Measurements from ENCODE around the gene ARMC5. TPM values are rescaled to one million over a fixed set of nuclear protein-coding genes. Genes with fewer than 3 reads are reported as not detected.

Gene ARMC5
- total RNA-seq, 1 experiment from 2014 or later = 8.8 TPM

GRCh38 chr16:31504159-31504558 is 44.9 kb downstream of the ARMC5 start:
- POLR2A ChIA-PET (ENCODE audit: low non-redundant PET) = interaction anchor here (0.7 kb wide), 1 partner anchor 44 kb away, joined by 3 read pairs; no protein-coding TSS in a partner anchor
- TF ChIP-seq EZH2 (IDR thresholded peaks at IDR 0.05; ENCODE audit: borderline replicate concordance, low read depth, low read length, poor library complexity, severe bottlenecking) (no peak), CTCF (conservative IDR thresholded peaks at IDR 0.05; ENCODE audit: low read depth, low read length) (no peak)
- BruUV-seq (replicated peaks) = no TSS peak

GRCh38 chr16:31505483-31505882 is 46.2 kb downstream of the ARMC5 start:
- H3K4me3 ChIP-seq (ENCODE audit: low read depth, low read length, poor library complexity, severe bottlenecking) = no peak overlapping the region
- no peak for DNase-seq (ENCODE audit: low spot score)
- no TSS peak for BruUV-seq (replicated peaks)
- intact Hi-C loops (cut with micrococcal nuclease; ENCODE audit: unreplicated experiment) = loop anchor here (5.0 kb wide), 1 partner anchor 197 kb away; no protein-coding TSS in a partner anchor
- TF ChIP-seq EZH2 (IDR thresholded peaks at IDR 0.05; ENCODE audit: borderline replicate concordance, low read depth, low read length, poor library complexity, severe bottlenecking) (no peak), CTCF (conservative IDR thresholded peaks at IDR 0.05; ENCODE audit: low read depth, low read length) (no peak)
- peaks cover 11% of the 10 kb centered on the region for H3K4me1 ChIP-seq (ENCODE audit: insufficient read depth, low read length, poor library complexity, severe bottlenecking)
- H3K36me3 ChIP-seq (ENCODE audit: insufficient read depth, low read length, poor library complexity, severe bottlenecking) = peaks cover 11% of the 10 kb centered on the region
- H3K27me3 ChIP-seq (replicated peaks; ENCODE audit: insufficient read depth, low read depth, low read length, poor library complexity) = no peaks in the 10 kb centered on the region
- H3K27ac ChIP-seq (ENCODE audit: low read depth, low read length, poor library complexity, severe bottlenecking) = no peak overlapping the region
- CTCF ChIA-PET = no interaction called here
- POLR2A ChIA-PET (ENCODE audit: low non-redundant PET) = no interaction called here
- no peaks in the 10 kb centered on the region for H3K9me3 ChIP-seq (ENCODE audit: low read depth, low read length, poor library complexity, severe bottlenecking)

More at GRCh38 chr16:31504159-31504558, 44.9 kb downstream of the ARMC5 start:
- CTCF ChIA-PET = no interaction called here
- peaks cover 9% of the 10 kb centered on the region for H3K4me1 ChIP-seq (ENCODE audit: insufficient read depth, low read length, poor library complexity, severe bottlenecking)
- no peak for DNase-seq (ENCODE audit: low spot score)
- no peaks in the 10 kb centered on the region for H3K27me3 ChIP-seq (replicated peaks; ENCODE audit: insufficient read depth, low read depth, low read length, poor library complexity)
- peaks cover 19% of the 10 kb centered on the region for H3K36me3 ChIP-seq (ENCODE audit: insufficient read depth, low read length, poor library complexity, severe bottlenecking)
- no peak overlapping the region for H3K4me3 ChIP-seq (ENCODE audit: low read depth, low read length, poor library complexity, severe bottlenecking)
- no peaks in the 10 kb centered on the region for H3K9me3 ChIP-seq (ENCODE audit: low read depth, low read length, poor library complexity, severe bottlenecking)
- intact Hi-C loops (cut with micrococcal nuclease; ENCODE audit: unreplicated experiment) = no loop called here
- H3K27ac ChIP-seq (ENCODE audit: low read depth, low read length, poor library complexity, severe bottlenecking) = no peak overlapping the region

- Histone ChIP-seq H3K27me3 (replicated peaks; ENCODE audit: insufficient read depth, low read depth, low read length, poor library complexity) (no peaks in the 10 kb centered on the region), H3K4me3 (ENCODE audit: low read depth, low read length, poor library complexity, severe bottlenecking) (peak overlapping the region; percentile 95), H3K36me3 (ENCODE audit: insufficient read depth, low read length, poor library complexity, severe bottlenecking) (peaks cover 8% of the 10 kb centered on the region), H3K4me1 (ENCODE audit: insufficient read depth, low read length, poor library complexity, severe bottlenecking) (peaks cover 11% of the 10 kb centered on the region), H3K9me3 (ENCODE audit: low read depth, low read length, poor library complexity, severe bottlenecking) (no peaks in the 10 kb centered on the region), H3K27ac (ENCODE audit: low read depth, low read length, poor library complexity, severe bottlenecking) (peak overlapping the region; percentile 97)
- no TSS peak for BruUV-seq (replicated peaks)
- ChIA-PET CTCF (no interaction called here), POLR2A (ENCODE audit: low non-redundant PET) (no interaction called here)
- intact Hi-C loops (cut with micrococcal nuclease; ENCODE audit: unreplicated experiment) = loop anchor here (5.0 kb wide), 1 partner anchor 195 kb away; no protein-coding TSS in a partner anchor
- TF ChIP-seq EZH2 (IDR thresholded peaks at IDR 0.05; ENCODE audit: borderline replicate concordance, low read depth, low read length, poor library complexity, severe bottlenecking) = no peak
- TF ChIP-seq CTCF (conservative IDR thresholded peaks at IDR 0.05; ENCODE audit: low read depth, low read length) = no peak
- DNase-seq (ENCODE audit: low spot score) = no peak
Measured at GRCh38 chr16:31507617-31507928, 48.3 kb downstream of the ARMC5 start.

Measured in A673 (cell line).